Measurements from ENCODE around the gene MANBA.

GRCh38 chr4:102694791-102695190, 66.0 kb downstream of the MANBA start:
- TF ChIP-seq CTCF (conservative IDR thresholded peaks at IDR 0.05), result no peak
- no peak for TF ChIP-seq ZFX (IDR thresholded peaks at IDR 0.05)
